ENCODE results near the gene EEF1AKMT4. TPM values are rescaled to one million over a fixed set of nuclear protein-coding genes. Genes with fewer than 3 reads are reported as not detected.
A peak's percentile ranks its signal among the peaks of the same experiment; 100 is the strongest.

EEF1AKMT4 gene
- total RNA-seq, 2 experiments from 2014 or later = 4.1 to 6.7 TPM

DNA sequence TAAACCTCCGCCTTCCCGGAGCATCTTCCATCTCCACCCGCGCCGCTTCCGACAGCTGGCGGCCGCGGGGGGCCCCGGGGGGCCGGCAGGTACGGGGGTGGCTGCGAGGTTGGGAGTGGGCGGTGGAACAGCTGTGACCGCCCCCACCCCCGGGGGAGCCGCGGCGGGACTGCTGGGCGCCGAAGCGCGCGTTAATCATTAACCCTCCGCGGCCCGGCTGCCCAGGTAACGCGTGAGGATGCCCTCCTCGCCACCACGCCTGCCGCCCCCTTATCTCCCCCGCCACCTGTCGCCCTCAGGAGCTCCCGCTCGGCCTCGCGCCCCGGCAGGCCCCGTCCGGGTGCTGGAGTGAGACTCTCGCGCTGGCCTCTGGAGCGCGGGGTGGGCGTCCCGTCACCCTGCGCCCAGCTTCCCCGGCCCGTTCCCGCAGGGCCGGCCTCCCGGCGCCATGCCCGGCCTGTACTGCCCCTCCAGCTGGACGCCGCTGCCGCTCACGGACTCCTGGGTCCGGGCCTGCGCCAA lies 19.3 kb upstream of the EEF1AKMT4 start:
- Mint-ChIP-seq H3K9me3 (ENCODE audit: low read depth) (no peaks in the 10 kb centered on the region), H3K27ac (no peak overlapping the region), H3K4me1 (peaks cover 6% of the 10 kb centered on the region), H3K4me3 (no peak overlapping the region), H3K36me3 (no peaks in the 10 kb centered on the region), H3K27me3 (peaks cover 49% of the 10 kb centered on the region)
- CTCF ChIA-PET = interaction anchor here (0.6 to 5.3 kb wide), 6 partner anchors 10 to 59 kb away, joined by 3 to 42 read pairs (median 4); partner anchors contain the start of genes CAMK2N2 and EEF1AKMT4
- ATAC-seq = no peak
- DNase-seq = no peak

GRCh38 chr3:184230603-184231528 lies 18.6 kb upstream of the EEF1AKMT4 start:
- Mint-ChIP-seq H3K27ac (no peak overlapping the region), H3K36me3 (no peaks in the 10 kb centered on the region), H3K4me3 (peak overlapping the region; percentile 4), H3K9me3 (ENCODE audit: low read depth) (no peaks in the 10 kb centered on the region), H3K27me3 (peaks cover 45% of the 10 kb centered on the region), H3K4me1 (peaks cover 6% of the 10 kb centered on the region)
- ATAC-seq (no peak), DNase-seq (no peak)
- CTCF ChIA-PET = interaction anchor here (0.6 to 5.3 kb wide), 5 partner anchors 9 to 59 kb away, joined by 3 to 42 read pairs (median 4); partner anchors contain the start of gene EEF1AKMT4

DNA sequence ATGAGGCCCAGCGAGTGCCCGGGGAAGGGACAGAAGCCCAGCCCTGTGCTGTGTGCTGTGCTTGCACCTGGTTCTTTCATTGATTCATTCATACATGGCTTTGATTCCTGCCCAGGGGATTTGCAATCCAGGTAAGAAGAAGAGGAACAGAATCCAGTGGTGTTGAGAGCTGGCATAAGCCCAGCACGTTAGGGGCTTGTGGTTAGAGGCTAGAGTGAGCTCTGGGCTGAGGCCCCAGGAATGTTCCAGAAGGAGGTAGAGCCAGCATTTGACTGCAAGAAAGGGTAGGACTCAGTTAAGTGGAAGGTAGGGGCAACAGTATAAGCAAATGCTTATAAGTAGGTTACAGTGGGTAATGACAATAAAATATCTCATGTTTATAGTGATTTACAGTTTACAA lies 17.8 kb upstream of the EEF1AKMT4 start:
- no peak overlapping the region for H3K4me3 Mint-ChIP-seq
- peaks cover 45% of the 10 kb centered on the region for H3K27me3 Mint-ChIP-seq
- H3K36me3 Mint-ChIP-seq = no peaks in the 10 kb centered on the region
- ATAC-seq = no peak
- no peak for DNase-seq
- H3K9me3 Mint-ChIP-seq (ENCODE audit: low read depth) = no peaks in the 10 kb centered on the region
- CTCF ChIA-PET = interaction anchor here (1.5 kb wide), 1 partner anchor 12 kb away, joined by 3 read pairs; no protein-coding TSS in a partner anchor
- H3K27ac Mint-ChIP-seq = no peak overlapping the region
- H3K4me1 Mint-ChIP-seq = peaks cover 6% of the 10 kb centered on the region

DNA sequence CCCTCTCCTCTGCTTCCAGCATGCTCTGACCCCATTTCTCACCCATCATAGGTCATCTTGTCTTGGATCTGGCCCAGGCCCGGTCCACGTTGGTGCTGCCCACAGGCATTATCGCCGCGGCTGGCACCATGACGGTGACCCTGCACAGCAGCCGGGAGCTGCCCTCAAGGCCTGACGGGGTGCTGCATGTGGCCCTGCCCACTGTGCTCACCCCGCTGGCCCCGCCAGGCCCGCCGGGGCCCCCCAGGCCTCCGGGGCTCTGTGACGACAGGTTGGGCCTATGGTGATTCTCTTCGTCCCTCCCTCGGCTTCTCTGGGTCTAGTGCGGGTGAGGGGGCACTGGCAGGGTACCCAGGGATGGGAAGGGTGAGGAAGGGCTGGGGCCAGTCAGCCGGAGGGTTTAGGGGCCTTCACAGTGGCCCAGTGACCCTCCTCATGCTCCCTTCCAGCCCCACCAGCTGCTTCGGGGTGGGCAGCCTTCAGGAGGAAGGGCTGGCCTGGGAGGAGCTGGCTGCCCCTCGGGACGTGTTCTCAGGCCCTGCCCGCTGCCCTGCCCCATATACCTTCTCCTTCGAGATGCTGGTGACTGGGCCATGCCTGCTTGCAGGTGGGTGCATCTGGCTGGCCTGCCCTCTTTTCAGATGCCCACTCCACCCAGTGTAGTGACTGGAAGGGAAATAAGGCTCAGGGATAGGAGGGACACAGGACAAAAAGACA lies 16.2 kb upstream of the EEF1AKMT4 start:
- CTCF ChIA-PET = interaction anchor here (1.5 kb wide), 1 partner anchor 10 kb away, joined by 3 read pairs; no protein-coding TSS in a partner anchor
- ATAC-seq = no peak
- no peak overlapping the region for H3K27ac Mint-ChIP-seq
- peaks cover 6% of the 10 kb centered on the region for H3K4me1 Mint-ChIP-seq
- no peaks in the 10 kb centered on the region for H3K36me3 Mint-ChIP-seq
- no peaks in the 10 kb centered on the region for H3K9me3 Mint-ChIP-seq (ENCODE audit: low read depth)
- H3K27me3 Mint-ChIP-seq = peaks cover 34% of the 10 kb centered on the region
- no peak overlapping the region for H3K4me3 Mint-ChIP-seq
- DNase-seq = no peak

DNA sequence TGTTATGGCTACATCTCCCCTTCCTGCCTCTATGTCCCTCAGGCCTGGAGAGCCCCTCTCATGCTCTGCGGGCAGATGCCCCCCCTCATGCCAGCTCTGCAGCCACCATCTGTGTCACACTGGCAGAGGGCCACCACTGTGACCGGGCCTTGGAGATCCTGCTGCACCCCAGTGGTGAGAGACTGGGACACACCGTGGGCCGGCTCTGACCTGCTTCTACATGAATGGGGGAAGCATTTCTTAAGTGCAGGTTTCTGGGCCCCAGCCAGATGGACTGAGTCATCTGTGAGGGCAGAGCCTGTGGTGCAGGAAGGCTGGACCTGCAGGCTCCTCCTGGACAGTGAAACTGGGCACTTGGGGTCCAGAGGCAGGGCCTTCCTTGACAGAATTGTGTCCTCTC lies 15.2 kb upstream of the EEF1AKMT4 start:
- no peak for ATAC-seq
- Mint-ChIP-seq H3K4me3 (no peak overlapping the region), H3K9me3 (ENCODE audit: low read depth) (no peaks in the 10 kb centered on the region), H3K36me3 (no peaks in the 10 kb centered on the region), H3K27me3 (peaks cover 25% of the 10 kb centered on the region), H3K27ac (no peak overlapping the region), H3K4me1 (peaks cover 4% of the 10 kb centered on the region)
- CTCF ChIA-PET = no interaction called here
- no peak for DNase-seq

DNA sequence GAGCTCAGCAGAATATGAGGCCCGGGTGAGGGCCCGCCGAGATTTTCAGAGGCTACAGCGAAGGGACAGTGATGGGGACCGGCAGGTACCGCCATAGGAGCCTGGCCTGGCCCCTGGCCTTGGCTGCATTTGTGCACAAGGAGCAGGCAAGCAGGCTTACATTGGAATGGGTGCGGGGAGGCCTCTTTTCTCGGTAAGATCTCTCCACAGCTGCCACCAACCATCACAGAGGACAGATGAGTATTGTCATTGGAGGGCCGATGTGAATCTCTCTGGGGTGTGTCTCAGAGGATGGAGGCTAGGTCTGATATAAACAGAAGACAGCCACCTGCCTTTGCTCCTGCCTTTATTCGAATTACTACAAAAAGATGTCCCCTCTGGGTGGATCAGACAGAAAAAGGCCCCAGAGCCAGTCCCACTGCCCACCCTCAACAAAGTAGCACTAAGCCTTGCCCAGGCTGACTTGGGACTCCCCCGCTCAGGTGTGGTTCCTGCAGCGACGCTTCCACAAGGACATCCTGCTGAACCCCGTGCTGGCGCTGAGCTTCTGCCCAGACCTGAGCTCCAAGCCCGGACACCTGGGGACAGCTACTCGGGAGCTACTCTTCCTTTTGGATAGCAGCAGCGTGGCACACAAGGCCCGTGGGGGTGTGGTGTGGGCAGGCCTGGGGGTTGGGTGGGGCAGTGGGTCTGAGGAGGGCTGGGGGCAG lies 14.6 kb upstream of the EEF1AKMT4 start:
- CTCF ChIA-PET = no interaction called here
- no peak overlapping the region for H3K27ac Mint-ChIP-seq
- no peak for DNase-seq
- no peaks in the 10 kb centered on the region for H3K9me3 Mint-ChIP-seq (ENCODE audit: low read depth)
- peaks cover 4% of the 10 kb centered on the region for H3K4me1 Mint-ChIP-seq
- ATAC-seq = no peak
- no peak overlapping the region for H3K4me3 Mint-ChIP-seq
- peaks cover 23% of the 10 kb centered on the region for H3K27me3 Mint-ChIP-seq
- no peaks in the 10 kb centered on the region for H3K36me3 Mint-ChIP-seq

GRCh38 chr3:184235381-184236032 lies 14.0 kb upstream of the EEF1AKMT4 start:
- Mint-ChIP-seq H3K9me3 (ENCODE audit: low read depth) (no peaks in the 10 kb centered on the region), H3K4me1 (peaks cover 4% of the 10 kb centered on the region), H3K4me3 (no peak overlapping the region), H3K36me3 (no peaks in the 10 kb centered on the region), H3K27me3 (peaks cover 22% of the 10 kb centered on the region), H3K27ac (no peak overlapping the region)
- ATAC-seq = no peak
- no peak for DNase-seq
- CTCF ChIA-PET = interaction anchor here (1.0 to 2.7 kb wide), 2 partner anchors 14 to 17 kb away, joined by 3 to 10 read pairs; partner anchors contain the start of gene EEF1AKMT4

- DNase-seq (no peak), ATAC-seq (no peak)
- H3K36me3 Mint-ChIP-seq = no peaks in the 10 kb centered on the region
- no peaks in the 10 kb centered on the region for H3K9me3 Mint-ChIP-seq (ENCODE audit: low read depth)
- H3K27ac Mint-ChIP-seq = no peak overlapping the region
- CTCF ChIA-PET = interaction anchor here (1.0 to 5.3 kb wide), 3 partner anchors 9 to 17 kb away, joined by 3 to 47 read pairs (median 10); partner anchors contain the start of gene EEF1AKMT4
- H3K27me3 Mint-ChIP-seq = peaks cover 20% of the 10 kb centered on the region
- H3K4me3 Mint-ChIP-seq = no peak overlapping the region
- peaks cover 2% of the 10 kb centered on the region for H3K4me1 Mint-ChIP-seq
Measured at GRCh38 chr3:184236033-184236410, 13.4 kb upstream of the EEF1AKMT4 start.

DNA sequence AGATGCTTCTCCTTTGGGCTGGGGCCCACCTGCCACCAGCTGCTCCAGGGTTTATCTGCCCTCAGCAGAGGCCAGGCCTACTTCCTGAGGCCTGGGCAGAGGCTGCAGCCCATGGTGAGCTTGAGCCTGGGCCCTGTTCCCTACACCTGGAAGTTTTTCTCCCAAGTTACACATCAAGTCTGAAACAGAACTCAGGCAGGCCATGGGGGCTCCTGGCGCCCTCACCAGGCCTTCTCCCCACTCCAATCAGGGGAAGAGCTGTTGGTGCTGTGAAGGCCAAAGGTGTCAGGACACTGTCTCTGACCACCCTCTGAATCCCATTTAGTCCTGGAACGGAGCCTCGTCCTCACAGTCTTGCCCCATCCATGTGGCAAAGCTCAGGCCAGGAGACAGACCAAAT lies 12.8 kb upstream of the EEF1AKMT4 start:
- Mint-ChIP-seq H3K27ac (no peak overlapping the region), H3K9me3 (ENCODE audit: low read depth) (no peaks in the 10 kb centered on the region), H3K4me3 (no peak overlapping the region), H3K4me1 (no peaks in the 10 kb centered on the region), H3K36me3 (no peaks in the 10 kb centered on the region), H3K27me3 (peaks cover 14% of the 10 kb centered on the region)
- DNase-seq = no peak
- no peak for ATAC-seq
- CTCF ChIA-PET = interaction anchor here (1.0 to 5.3 kb wide), 3 partner anchors 9 to 16 kb away, joined by 3 to 47 read pairs (median 10); partner anchors contain the start of gene EEF1AKMT4

GRCh38 chr3:184237211-184237610 lies 12.3 kb upstream of the EEF1AKMT4 start:
- no peaks in the 10 kb centered on the region for H3K9me3 Mint-ChIP-seq (ENCODE audit: low read depth)
- H3K4me1 Mint-ChIP-seq = no peaks in the 10 kb centered on the region
- H3K27me3 Mint-ChIP-seq = peaks cover 8% of the 10 kb centered on the region
- no peak for DNase-seq
- CTCF ChIA-PET = interaction anchor here (2.7 to 5.3 kb wide), 2 partner anchors 10 to 13 kb away, joined by 10 to 47 read pairs; partner anchors contain the start of gene EEF1AKMT4
- no peak overlapping the region for H3K4me3 Mint-ChIP-seq
- no peak for ATAC-seq
- H3K27ac Mint-ChIP-seq = no peak overlapping the region
- H3K36me3 Mint-ChIP-seq = no peaks in the 10 kb centered on the region

- Mint-ChIP-seq H3K36me3 (peaks cover 3% of the 10 kb centered on the region), H3K4me3 (no peak overlapping the region), H3K4me1 (no peaks in the 10 kb centered on the region), H3K27ac (no peak overlapping the region), H3K27me3 (peaks cover 2% of the 10 kb centered on the region), H3K9me3 (ENCODE audit: low read depth) (no peaks in the 10 kb centered on the region)
- DNase-seq (no peak), ATAC-seq (no peak)
- CTCF ChIA-PET = interaction anchor here (0.8 to 5.3 kb wide), 3 partner anchors 11 to 13 kb away, joined by 4 to 47 read pairs (median 10); partner anchors contain the start of gene EEF1AKMT4
Measured at GRCh38 chr3:184237807-184238206, 11.7 kb upstream of the EEF1AKMT4 start.

GRCh38 chr3:184238246-184238818 lies 11.1 kb upstream of the EEF1AKMT4 start:
- CTCF ChIA-PET = interaction anchor here (0.8 to 5.3 kb wide), 3 partner anchors 11 to 13 kb away, joined by 4 to 47 read pairs (median 10); partner anchors contain the start of gene EEF1AKMT4
- Mint-ChIP-seq H3K4me1 (no peaks in the 10 kb centered on the region), H3K27ac (no peak overlapping the region), H3K9me3 (ENCODE audit: low read depth) (no peaks in the 10 kb centered on the region), H3K36me3 (peaks cover 3% of the 10 kb centered on the region), H3K27me3 (no peaks in the 10 kb centered on the region), H3K4me3 (no peak overlapping the region)
- DNase-seq = no peak
- ATAC-seq = no peak
